GM19438 (cell line): ENCODE data around the gene KHNYN.

Experiments used
- ATAC-seq: cut with Tn5 transposase; IDR thresholded peaks from one replicate; pipeline ENCODE4 v1.9.1; 2021; ENCODE audit warnings: low read depth; ENCODE audit not compliant: unreplicated experiment

KHNYN gene

GRCh38 chr14:24399999-24400718, 29.6 kb upstream of the KHNYN start:
- ATAC-seq, result no peak

GRCh38 chr14:24401810-24402702, 27.7 kb upstream of the KHNYN start:
- no peak for ATAC-seq

GRCh38 chr14:24403294-24403998, 26.3 kb upstream of the KHNYN start:
- ATAC-seq, result no peak

GRCh38 chr14:24404814-24405213, 24.9 kb upstream of the KHNYN start:
- ATAC-seq, result no peak

- ATAC-seq, result no peak
Measured at GRCh38 chr14:24406416-24406815, 23.3 kb upstream of the KHNYN start.

GRCh38 chr14:24407608-24408325, 22.0 kb upstream of the KHNYN start:
- no peak for ATAC-seq

GRCh38 chr14:24408764-24409163, 21.0 kb upstream of the KHNYN start:
- no peak for ATAC-seq

- ATAC-seq, result no peak
Measured at GRCh38 chr14:24409192-24409591, 20.6 kb upstream of the KHNYN start.

- ATAC-seq, result no peak
Measured at GRCh38 chr14:24409956-24410355, 19.8 kb upstream of the KHNYN start.

GRCh38 chr14:24411443-24412389, 18.0 kb upstream of the KHNYN start:
- ATAC-seq, result no peak

- ATAC-seq, result no peak
Measured at GRCh38 chr14:24414077-24414476, 15.7 kb upstream of the KHNYN start.

GRCh38 chr14:24414732-24415420, 14.9 kb upstream of the KHNYN start:
- no peak for ATAC-seq

- ATAC-seq, result no peak
Measured at GRCh38 chr14:24415421-24416253, 14.1 kb upstream of the KHNYN start.

GRCh38 chr14:24416254-24416931, 13.4 kb upstream of the KHNYN start:
- ATAC-seq, result no peak

GRCh38 chr14:24416932-24417619, 12.7 kb upstream of the KHNYN start:
- ATAC-seq, result no peak

GRCh38 chr14:24417832-24418491, 11.8 kb upstream of the KHNYN start:
- no peak for ATAC-seq
